Suppressor macrophage (primary cell): ENCODE data around the gene LRMDA.

Source experiments
- DNase-seq, 4 experiments: peaks; one replicate each; pipeline ENCODE4 v3.0.0-alpha.2; 2020 to 2022

Gene LRMDA

DNA sequence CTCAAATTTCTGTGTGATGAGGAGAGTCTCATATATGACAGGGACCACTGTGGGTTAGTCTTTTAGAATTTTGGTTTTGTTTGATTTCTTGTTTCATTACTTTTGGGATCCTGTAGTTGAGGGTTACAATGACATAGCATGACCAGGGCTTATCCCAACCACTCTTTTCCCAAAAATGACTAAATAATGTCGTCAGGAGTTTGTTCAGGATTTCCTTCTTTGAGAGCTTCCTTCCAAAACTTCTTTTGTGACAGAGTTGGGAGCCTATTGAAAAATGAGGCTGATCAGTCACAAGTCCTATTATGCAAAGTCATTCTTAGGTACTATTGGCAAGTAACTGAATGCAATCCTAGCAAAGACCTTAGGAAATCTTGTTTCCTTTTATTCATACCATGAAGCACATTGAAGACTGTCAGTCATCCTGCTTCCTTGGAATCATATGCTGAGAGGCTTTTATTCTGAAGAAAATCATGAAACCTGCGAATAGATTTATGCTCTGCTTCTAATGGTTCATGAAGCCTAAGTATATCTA is 498.3 kb downstream of the LRMDA start:
- no peak for DNase-seq

DNA sequence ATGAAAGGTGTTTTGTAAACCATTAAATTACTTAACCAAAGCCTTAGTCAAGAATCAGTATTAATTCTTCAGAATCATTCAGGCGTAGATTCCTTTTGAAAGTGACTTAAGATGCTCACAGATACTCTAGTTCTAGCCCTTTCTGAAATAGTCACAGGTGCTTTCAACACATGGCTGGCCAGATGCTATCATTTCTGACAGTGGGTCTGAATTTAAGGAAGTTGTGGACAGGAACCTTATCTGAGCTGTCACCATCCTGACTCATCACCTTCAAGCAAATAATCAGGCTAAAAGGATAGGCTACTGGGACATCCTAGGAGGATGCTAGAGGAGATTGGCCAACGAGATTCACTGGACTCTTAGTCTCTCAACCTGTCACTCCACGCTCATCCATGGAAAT is 501.5 kb downstream of the LRMDA start:
- peak in 2 of 4 experiments; percentile 5 for DNase-seq

DNA sequence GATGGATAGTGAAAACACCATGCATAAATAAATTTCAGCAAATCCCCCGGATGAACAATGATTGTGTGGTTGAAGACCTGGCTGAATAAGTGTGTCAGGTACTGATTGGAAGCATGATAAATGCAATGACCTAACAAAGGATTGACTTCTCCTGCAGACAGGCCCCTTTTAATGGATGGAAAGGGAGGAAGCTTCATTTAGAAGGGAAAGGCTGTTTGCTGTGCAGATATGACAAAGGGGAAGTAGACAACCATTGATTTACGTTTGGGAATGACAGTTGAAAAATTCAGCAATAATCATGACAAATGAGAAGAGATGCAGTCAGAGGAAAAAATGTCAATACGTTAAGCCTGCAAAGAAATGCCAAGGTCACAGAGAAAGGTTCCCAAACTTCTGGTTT is 503.8 kb downstream of the LRMDA start:
- no peak for DNase-seq

DNA sequence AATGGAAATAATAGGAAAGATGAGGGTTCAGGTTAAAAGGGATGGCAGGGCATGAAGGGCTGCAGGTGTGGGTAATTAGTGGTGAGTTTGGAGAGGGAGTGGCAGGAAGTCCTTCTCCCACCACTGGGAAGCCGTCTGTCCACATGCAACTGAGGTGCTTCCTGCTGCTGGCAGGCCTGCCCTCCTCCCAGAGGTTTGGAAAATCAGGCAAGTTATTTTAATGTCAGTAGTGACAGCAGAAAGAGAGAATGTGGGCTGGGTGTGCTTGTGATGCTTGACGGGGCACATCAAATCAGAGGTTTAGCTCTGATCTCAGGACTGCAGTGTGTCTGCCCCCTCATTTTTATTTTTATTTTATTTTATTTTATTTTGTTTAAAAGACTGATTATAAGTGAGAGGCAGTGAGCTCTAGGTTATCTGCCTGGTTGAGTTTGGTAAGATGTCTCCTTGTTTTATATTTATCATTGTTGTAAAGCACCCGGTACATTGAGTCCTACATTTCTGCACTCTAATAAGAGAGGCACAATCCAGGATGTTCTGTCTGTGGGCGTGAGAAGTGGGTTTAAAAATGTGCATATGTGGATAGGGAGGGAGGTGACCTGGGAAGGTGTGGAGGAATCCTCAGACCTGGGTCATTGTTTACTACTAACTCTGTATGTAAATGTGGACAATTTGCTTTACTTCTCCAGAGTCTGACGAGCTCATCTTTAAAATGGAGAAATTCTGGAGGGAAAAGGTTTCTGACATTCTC is 504.4 kb downstream of the LRMDA start:
- no peak for DNase-seq

DNA sequence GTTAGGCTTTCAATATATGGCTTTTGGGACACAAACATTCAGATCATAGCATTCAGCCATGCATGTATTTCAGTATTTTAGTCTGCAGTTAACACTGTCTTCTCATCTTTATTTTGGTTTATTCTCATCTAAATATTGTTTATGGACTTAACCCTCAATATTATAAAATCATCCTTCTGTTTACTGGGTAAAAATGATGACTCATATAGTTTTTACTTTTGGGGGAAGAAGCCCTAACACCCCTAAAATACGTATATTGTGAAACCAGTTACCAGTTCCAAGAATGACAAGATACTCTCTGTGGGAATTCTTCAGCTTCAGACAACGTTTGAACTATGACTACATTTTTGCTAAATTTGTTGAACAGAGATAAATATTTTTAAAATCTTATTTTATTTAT is 505.4 kb downstream of the LRMDA start:
- DNase-seq: no peak

DNA sequence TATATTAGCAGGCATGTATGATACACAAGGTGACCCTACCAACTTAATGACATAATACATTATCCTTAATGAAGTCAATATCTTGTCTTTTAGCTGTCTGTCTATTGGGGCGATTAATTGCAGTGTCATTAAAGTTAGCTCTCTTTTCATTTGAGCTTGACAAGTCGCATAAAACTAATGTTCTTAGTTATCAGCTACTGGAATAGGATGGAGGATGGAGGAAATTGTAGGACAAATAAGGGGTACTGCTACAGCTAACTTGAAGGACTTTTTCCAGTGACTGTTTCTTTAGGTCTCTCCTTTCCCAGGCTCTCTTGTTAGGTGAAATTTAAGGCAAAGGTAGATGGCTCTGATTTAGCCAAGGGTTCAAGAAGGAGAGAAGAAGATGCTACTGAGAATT is 506.4 kb downstream of the LRMDA start:
- DNase-seq: no peak

DNA sequence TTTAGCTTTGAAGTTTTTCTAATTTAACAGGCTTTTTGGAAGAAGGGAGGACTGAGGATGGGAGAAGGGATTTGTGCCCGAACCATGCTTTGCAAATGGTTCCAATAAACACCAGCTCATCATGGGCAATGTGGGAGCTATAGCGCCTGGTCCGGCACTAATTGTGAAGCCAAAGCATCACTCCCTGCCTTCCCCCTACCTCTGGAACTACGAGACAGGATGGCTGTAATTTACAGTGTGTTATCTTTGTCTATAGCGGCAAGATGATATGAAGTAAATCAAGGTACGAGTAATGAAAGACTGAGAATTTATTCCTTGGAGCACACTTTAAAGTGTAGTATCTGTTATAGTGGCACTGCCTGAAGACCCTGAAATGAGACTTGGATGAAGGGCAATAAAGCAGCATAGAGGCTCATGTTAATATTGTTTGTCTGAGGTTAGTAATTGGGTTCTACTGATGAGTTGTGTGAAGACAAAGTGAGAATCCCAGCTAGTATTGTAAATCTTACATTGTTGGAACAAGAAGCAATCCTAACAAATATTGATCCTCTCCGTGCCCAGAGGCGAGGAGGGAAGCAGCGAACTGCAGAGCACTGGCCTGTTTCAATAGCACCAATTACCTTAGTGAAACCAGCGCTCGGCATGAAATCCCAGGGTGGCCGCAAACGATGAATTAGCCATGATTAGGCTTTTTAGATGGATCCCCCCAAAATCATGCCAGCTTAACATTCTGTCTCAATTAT is 507.1 kb downstream of the LRMDA start:
- DNase-seq: no peak

DNA sequence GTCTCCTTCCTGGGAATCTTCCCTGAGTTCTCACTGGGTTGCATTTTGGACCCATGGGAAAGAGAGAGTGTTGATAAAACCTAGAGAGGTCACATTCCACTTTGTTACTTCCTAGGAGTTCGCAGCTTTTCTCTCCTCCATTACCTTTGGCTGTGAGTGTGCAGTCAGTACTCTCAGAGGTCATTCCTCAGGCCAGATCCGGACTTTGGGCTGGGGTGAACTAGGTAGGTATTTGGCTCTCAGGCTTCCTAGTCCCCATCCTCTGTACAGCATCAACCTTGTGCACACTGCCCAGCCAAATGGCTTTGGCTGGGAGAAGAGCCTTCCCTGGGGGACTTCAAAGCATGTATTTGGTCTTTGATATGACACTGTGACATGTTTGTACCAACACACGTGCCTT is 508.1 kb downstream of the LRMDA start:
- no peak for DNase-seq

DNA sequence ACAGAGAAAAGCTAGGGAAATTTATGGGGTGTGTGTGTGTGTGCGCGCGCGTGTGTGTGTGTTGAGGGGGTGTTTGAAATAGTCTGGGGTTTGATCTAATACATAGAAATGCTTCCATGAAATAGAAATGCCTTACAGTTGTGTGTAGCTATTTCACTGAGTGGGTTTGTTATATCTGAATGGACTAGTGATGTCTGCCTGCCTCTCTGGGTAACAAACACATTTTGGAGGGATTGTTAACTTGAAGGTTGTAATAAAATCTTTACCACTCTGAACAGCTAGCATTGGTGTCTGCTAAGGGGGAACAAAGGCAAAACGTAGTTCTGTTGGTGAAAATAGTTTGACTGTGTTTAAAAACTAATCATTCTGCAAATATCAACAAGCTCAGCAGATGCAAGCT is 509.3 kb downstream of the LRMDA start:
- DNase-seq: no peak

DNA sequence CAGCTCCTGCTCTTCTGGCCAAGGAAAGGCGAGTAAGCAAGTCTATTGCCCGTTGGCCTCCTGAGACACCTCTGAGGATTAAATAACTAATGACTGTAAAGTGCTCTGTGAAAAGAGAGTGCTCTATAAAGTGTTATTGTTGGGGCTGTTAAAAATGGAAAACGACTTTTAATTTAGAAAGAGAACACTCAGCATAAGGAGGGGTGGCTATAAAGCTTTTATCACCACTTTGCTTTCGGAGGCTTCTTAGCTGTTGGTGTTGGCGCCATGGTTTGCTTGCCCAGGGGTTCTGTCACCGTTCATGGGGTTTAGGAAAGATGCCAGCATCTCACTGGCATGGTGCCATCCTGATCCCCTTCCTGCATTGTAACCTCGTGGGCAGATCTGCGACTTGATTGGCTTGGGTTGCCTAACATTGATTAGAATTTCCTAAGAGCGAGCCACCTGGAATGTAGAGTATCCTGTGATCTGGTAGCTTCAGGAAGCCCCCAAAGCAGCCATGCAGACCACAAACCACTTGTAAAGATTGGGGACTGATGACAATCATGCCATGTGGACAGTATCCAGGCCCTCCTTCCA is 509.9 kb downstream of the LRMDA start:
- no peak for DNase-seq

DNA sequence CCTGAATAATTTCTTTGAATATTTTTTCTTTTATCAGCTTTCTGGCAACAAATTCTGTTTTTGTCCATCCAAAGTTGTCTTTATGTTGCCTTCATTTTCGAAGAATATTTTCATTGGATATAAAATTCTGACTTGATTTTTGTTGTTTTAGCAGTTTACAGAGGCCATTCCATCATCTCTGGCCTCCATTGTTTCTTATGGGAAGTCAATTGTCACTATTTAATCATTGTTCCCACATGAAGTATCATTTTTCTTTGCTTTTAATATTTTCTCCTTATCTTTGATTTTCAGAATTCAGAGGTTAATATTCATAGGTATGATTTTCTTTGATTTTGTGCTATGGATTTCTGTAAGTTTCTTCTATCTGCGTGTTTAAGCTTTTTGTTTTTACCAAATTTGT is 512.6 kb downstream of the LRMDA start:
- no peak for DNase-seq

DNA sequence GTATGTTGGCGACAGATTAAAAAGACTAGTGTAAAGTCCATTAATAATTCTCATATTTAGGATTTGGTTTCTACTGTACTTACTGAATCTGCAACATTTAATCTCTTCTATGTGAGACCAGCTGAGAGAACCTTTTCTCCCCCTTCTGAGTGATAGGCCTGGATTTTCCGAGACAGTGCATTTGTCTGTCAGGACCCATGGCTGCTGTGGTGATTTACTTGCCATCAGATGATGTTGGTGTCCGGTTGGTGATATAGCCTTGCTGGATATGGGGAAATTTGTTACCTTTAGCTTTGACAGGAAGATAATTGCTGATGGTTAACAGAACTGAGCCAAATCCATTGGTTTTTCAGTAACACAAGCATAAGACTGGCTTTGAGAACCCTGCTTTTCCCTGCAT is 517.2 kb downstream of the LRMDA start:
- no peak for DNase-seq

DNA sequence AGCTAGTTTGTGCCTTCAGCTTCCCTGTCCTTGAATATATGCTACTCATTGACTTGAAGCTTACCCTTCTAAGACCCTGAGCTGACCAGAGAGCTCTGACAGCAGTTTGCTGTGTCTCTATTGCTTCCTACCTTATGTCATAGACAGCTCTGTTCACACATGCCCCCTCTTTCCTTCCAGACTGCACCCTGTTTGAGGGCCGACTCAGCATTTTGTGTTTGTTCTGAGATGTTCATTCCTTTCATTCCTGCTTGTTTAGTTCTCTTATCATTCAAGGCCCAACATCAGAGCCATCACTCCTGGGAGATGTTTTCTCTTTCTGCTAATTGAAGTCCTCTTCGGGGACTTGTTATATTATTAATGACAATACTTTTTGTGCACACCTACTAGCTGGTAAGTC is 518.9 kb downstream of the LRMDA start:
- no peak for DNase-seq

DNA sequence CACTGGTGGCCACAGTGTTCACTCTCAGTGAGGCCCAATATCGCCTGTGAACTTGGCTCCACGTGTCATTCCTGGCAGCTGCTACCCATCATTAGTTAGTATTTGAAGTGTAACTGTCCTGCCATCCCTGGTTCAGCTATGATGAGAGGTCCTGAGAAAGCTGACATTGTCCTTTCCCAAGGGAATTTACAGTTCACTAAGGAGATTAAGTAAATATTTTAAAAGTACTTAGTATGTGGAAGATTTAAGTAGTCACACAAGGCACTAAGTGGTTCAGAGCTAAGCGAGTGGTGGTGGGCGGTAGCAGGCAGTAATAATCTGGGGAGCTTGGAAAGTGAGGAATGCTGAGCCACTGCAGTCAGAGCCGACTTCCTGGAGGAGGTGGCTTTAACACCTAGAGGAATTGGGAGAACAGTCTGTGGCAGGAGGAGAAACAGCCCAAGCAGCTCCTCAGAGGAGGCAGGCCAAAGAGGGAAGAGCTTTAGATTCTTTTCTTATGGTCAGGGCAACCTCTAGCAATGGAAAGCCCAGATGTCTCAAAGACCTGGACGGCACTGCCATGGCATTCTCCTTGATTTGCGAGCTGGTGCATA is 519.7 kb downstream of the LRMDA start:
- no peak for DNase-seq

DNA sequence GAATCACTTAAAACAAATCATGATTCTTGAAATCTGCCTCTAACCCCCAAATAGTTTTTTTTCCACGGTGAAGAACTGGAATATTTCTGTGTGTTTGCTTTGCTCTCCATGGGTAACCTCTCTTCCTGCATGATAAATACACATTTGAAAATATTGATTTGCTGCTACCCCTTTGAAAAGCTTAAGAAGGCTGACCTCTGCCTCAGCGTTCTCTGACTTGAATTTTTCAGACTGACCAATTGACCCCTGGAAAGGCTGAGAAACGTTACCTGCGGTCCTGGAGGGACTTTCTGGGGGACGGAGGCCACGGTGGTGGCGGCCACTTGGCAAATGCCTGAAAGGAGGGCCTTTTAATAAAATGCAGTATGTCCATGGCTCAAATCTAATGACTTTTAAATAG is 520.2 kb downstream of the LRMDA start:
- DNase-seq: no peak

DNA sequence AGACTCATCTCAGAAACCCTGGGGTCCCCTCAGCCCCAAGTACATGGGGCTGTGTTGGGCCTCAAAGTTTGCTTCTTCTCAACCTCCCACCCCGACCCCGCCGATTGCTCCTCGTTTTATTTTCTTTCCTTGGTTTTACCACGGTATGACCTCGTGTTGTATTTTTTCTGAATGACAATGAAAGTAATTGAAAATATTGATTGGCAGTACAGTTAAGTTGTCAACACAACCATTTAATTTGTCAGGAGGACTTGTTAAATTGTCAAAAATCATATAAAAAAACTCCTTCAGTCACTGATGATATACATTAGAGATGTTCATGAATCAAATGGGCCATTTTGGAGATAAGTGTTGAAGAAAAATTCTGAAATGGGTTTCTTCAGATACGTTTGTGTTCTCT is 520.7 kb downstream of the LRMDA start:
- DNase-seq: no peak

DNA sequence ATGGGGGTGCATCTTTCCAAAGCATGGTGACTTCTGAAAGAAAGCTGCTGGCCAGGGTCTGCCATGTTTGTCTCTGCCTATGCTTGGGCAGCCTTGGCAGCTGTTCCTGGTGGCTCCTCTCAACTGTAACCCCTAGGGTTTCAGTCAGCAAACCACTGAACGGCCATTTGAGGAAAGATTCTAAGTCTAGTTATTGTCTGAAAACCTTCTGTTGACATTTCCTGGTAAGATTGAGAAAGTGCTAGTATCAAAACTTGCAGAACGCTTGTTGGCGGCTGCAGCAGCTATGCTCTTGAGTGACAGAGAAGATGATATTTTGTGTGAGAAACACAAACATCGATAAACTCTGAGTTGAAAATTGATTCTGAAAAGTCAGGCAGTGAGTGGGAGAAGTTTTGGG is 523.1 kb downstream of the LRMDA start:
- DNase-seq: peak in 3 of 4 experiments; percentile 21 to 51 (median 25)

DNA sequence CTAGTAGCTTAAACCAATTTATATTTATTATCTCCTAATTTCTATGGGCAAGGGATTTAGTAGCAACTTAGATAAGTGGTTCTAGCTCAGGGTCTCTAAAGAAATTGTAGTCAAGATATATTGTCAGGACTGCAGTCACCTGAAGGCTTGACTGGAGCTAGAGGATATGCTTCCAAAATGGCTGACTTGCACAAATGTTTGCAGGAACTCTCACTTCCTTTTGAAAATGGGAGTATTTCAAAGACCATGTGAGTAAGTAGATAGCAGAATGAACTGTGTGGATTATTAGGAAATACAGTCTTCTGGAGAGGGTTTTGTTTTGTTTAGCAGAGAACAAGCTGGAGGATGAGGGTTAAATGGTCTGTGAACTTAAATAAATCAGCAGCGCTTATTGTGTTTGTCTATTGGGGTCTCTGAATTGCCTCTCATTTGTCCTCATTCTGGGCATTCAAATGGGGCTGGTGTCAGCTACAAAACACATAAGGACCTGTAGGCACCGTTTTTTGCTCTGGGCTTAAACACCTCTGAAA is 524.6 kb downstream of the LRMDA start:
- DNase-seq: peak; percentile 13 to 73 (median 48)

DNA sequence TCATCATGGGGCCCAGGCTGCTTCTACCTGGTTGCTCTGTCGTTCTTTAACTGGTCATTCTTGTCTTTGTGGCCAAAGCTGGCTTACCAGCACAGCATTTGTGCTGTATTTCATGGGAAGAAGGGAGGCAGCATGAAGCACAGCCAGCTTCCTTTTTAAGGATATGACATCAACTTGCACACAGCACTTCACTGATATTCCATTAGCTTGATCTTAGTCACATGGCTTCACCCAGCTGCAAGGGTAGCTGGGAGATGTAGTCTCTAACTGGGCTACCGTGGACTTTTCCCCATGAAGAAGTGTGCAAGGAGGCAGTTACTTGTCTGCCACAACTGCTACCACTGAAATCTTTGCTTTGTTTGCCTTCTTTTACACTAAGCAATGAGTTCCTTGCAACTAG is 525.2 kb downstream of the LRMDA start:
- peak in 3 of 4 experiments; percentile 29 to 65 (median 58) for DNase-seq

DNA sequence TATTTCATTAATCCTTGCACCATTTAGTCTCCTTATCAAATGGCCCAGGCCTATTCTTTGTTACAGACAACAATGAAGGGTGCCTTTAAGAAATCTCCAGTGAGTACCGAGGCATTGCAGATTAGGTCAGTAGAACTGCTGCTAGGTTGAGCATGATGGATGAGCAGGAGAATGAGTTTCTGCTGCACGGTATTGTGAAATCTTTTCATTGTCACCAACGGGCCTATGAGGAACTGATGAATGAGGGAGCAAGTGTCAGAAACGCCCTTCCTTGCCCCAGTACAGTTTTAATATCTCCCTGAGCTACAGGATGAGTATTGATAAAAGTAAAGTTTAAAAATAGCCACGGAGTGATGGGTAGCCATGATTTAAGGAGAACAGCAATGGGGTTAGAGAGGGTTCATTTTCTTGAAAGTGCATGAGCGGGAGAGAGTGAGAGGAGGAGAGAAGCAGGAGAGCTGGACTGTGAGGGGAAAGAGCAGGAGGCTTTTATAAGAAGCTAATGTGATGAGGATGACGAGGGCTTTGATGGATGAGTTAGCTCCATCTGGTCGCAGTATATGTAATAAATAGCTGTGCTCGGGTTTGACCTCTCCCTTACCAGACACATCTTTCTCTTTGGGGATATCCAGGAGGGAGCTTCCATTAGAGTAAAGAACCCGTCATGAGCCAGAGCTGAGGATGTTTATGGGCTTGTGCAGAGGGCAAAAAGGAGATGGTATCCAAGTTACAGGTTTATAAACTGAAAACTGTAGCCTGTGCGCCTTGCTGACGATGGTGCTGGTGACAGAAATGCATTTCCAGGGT is 526.1 kb downstream of the LRMDA start:
- DNase-seq: peak; percentile 23 to 56 (median 43)

DNA sequence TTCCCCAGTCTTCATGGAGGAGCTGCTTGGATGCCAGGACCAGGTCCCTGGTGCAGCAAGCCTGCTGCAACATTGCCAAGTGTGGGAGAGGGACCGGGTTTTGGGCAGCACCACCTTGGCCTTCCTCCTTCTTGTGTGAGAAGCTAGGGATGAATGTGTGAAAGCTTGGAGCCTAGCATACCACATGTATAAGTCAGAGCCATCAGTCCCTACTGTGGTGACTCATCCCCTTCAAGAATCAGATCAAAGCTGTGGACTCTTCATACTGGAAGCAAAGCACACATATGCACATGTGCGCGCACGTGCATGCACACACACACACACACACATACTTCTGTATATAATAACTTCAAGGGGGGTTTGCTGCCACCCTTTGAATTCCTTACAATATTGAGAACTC is 527.8 kb downstream of the LRMDA start:
- no peak for DNase-seq

DNA sequence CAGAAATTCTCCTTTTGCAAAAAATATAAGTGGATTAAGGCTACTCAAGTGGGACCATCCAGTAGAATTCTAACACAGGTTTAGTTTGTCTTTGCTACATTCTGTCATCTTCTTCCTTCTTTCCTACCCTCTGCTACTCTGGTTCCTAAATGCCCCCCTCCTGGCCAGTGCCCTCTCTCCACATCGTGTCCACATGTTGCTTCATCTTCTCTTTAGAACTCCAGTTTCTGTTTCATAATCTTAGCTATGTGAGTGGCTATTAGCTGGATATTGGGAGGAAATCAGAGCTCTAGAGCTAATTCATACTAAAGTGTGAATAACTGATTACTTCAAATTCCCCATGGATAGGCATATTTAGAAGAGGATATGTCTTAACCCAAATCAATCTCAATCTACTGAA is 528.5 kb downstream of the LRMDA start:
- DNase-seq: peak in 3 of 4 experiments; percentile 24 to 37 (median 35)
